Gastroesophageal sphincter (tissue), 4 donors: ENCODE results near the gene FAHD1. TPM values are rescaled to one million over a fixed set of nuclear protein-coding genes. Genes with fewer than 3 reads are reported as not detected.

Experiments used
- ATAC-seq: fragments of 150-250 bp; one replicate; pipeline ENCODE4 v1.9.1; 2016; ENCODE audit warnings: mild to moderate bottlenecking, moderate library complexity
- H3K27ac ChIP-seq, 4 donors: fragments of 200-600 bp; sonication (generic) in 3 of 4; 1 replicate in 3 of 4; 2 replicates in 1 of 4; pipeline ENCODE4 v1.5.1; 2016 to 2019
- H3K27me3 ChIP-seq: fragments of 200-600 bp; sonication (generic); one replicate; pipeline ENCODE4 v1.5.1; 2019
- H3K36me3 ChIP-seq, 2 donors: fragments of 200-600 bp; sonication (generic); one replicate each; pipeline ENCODE4 v1.5.1; 2019; ENCODE audit warnings: control low read depth in 1 of 2
- H3K4me1 ChIP-seq, 3 donors: fragments of 200-600 bp; sonication (generic); 1 replicate in 2 of 3; 2 replicates in 1 of 3; pipeline ENCODE4 v1.5.1; 2016 to 2019; ENCODE audit warnings: control low read depth in 2 of 3
- H3K4me3 ChIP-seq, 2 donors: fragments of 200-600 bp; sonication (generic); one replicate each; pipeline ENCODE4 v1.5.1; 2019; ENCODE audit warnings: mild to moderate bottlenecking in 1 of 2, moderate library complexity in 1 of 2
- H3K9me3 ChIP-seq, 3 donors: fragments of 200-600 bp; sonication (generic); one replicate each; pipeline ENCODE4 v1.5.1; 2017 to 2019; ENCODE audit warnings: control low read depth in 2 of 3
- CTCF ChIP-seq, 4 experiments: fragments of 200-600 bp in 2 of 4; fragments of 450-650 bp in 2 of 4; sonication (generic) in 1 of 4; IDR thresholded peaks; one replicate each; pipeline ENCODE4 v1.5.1; 2017 to 2019; ENCODE audit warnings: antibody characterized with exemption in 4 of 4, mild to moderate bottlenecking in 2 of 4, moderate library complexity in 2 of 4
- EP300 ChIP-seq: sonication (generic); formaldehyde crosslinking; IDR thresholded peaks from one replicate; pipeline ENCODE4 v1.6.1; 2017; ENCODE audit warnings: antibody characterized with exemption, mild to moderate bottlenecking
- POLR2A ChIP-seq, 2 donors: fragments of 450-650 bp; IDR thresholded peaks; one replicate each; pipeline ENCODE4 v1.6.1; 2017; ENCODE audit warnings: antibody characterized with exemption in 2 of 2, mild to moderate bottlenecking in 2 of 2, moderate library complexity in 1 of 2
- POLR2AphosphoS5 ChIP-seq: sonication (generic); formaldehyde crosslinking; IDR thresholded peaks from one replicate; pipeline ENCODE4 v1.6.1; 2017; ENCODE audit warnings: antibody characterized with exemption
- WGBS, 2 donors: methylation state at CpG; one replicate each; pipeline ENCODE4 v1.1.5; 2018; ENCODE audit warnings: low coverage in 1 of 2; 5-methylcytosine and 5-hydroxymethylcytosine counted together
- total RNA-seq, 4 donors: library from RNA; depleted of rRNA; stranded (reverse); fragments of >200 nt; gene quantifications; one replicate each; pipeline ENCODE4 v1.1.0, GENCODE V29; 2016

The FAHD1 gene
- total RNA-seq, 4 donors from 2014 or later, result 22.9 to 44.0 (median 30.2) TPM

- Histone ChIP-seq H3K9me3 (no peaks in the 10 kb centered on the region), H3K4me1 (peaks cover 0 to 15% (median 0%) of the 10 kb centered on the region in 3 donors), H3K27me3 (no peaks in the 10 kb centered on the region), H3K4me3 (no peak overlapping the region), H3K27ac (no peak overlapping the region), H3K36me3 (peaks cover 0 to 97% of the 10 kb centered on the region in 2 donors)
- TF ChIP-seq CTCF (IDR thresholded peaks at IDR 0.05) (no peak), POLR2A (IDR thresholded peaks at IDR 0.05) (no peak), EP300 (no peak), POLR2AphosphoS5 (no peak)
- WGBS, 2 donors, result 90% methylated on average over 6 of the region's 17 CpGs; no CpG with 5 or more reads in 1 of the 2 donors
- peak; percentile 15 for ATAC-seq
Observed at GRCh38 chr16:1817716-1818115, 9.3 kb upstream of the FAHD1 start.

GRCh38 chr16:1818204-1818872 is 8.7 kb upstream of the FAHD1 start:
- 80 to 97% methylated on average over 3 to 5 of the region's 27 CpGs for WGBS, 2 donors
- Histone ChIP-seq H3K4me3 (no peak overlapping the region), H3K4me1 (peaks cover 0 to 15% (median 0%) of the 10 kb centered on the region in 3 donors), H3K36me3 (peaks cover 0 to 97% of the 10 kb centered on the region in 2 donors), H3K27me3 (no peaks in the 10 kb centered on the region), H3K9me3 (no peaks in the 10 kb centered on the region), H3K27ac (no peak overlapping the region)
- no peak for ATAC-seq
- TF ChIP-seq POLR2AphosphoS5 (no peak), CTCF (IDR thresholded peaks at IDR 0.05) (no peak), POLR2A (IDR thresholded peaks at IDR 0.05) (no peak), EP300 (no peak)

DNA sequence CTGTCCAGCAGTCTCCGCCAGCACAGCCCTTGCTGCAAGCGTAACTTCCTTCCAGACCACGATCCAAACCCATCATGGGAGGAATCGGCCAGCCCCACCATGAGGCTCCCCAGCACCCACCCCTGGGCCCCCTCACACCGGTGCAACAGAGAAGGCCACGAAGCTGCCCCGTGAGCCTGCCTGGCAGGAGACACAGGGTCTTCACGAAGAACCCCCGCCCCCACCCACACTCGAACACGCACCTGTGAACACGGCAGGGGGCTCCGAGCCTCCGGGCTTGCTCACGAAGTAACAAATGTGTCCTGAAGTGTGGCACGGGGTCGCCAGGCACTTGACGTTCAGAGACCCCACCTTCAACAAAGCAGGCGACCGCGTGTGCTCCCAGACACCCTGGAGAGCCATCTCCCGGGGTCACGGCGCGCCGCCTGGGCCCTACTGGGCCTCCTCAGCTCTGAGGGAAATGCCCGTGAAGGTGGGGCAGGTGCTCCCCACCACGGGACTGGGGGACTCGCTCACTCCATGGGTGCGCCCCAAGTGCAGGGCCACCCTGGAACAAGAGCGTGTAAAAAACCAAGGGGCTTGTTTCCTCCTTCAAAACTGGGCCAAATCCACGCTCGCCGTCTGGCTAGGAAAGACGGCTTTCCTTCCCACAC is 8.0 kb upstream of the FAHD1 start:
- H3K4me1 ChIP-seq, result peaks cover 0 to 21% (median 0%) of the 10 kb centered on the region in 3 donors
- peaks cover 0 to 91% of the 10 kb centered on the region in 2 donors for H3K36me3 ChIP-seq
- WGBS, 2 donors, result 89 to 93% methylated on average over 6 to 11 of the region's 35 CpGs
- H3K9me3 ChIP-seq, result no peaks in the 10 kb centered on the region
- no peak overlapping the region for H3K27ac ChIP-seq
- TF ChIP-seq CTCF (IDR thresholded peaks at IDR 0.05), result no peak
- TF ChIP-seq POLR2A (IDR thresholded peaks at IDR 0.05), result no peak
- TF ChIP-seq POLR2AphosphoS5, result no peak
- TF ChIP-seq EP300, result no peak
- ATAC-seq, result no peak
- H3K27me3 ChIP-seq, result no peaks in the 10 kb centered on the region
- no peak overlapping the region for H3K4me3 ChIP-seq

- 90% methylated on average over 2 of the region's 15 CpGs; no CpG with 5 or more reads in 1 of the 2 donors for WGBS, 2 donors
- TF ChIP-seq EP300, result no peak
- no peak for ATAC-seq
- no peak overlapping the region for H3K27ac ChIP-seq
- no peak overlapping the region for H3K4me3 ChIP-seq
- peaks cover 0 to 84% of the 10 kb centered on the region in 2 donors for H3K36me3 ChIP-seq
- no peaks in the 10 kb centered on the region for H3K27me3 ChIP-seq
- peaks cover 0 to 27% (median under 1%) of the 10 kb centered on the region in 3 donors for H3K4me1 ChIP-seq
- H3K9me3 ChIP-seq, result no peaks in the 10 kb centered on the region
Observed at GRCh38 chr16:1819611-1820010, 7.4 kb upstream of the FAHD1 start.

DNA sequence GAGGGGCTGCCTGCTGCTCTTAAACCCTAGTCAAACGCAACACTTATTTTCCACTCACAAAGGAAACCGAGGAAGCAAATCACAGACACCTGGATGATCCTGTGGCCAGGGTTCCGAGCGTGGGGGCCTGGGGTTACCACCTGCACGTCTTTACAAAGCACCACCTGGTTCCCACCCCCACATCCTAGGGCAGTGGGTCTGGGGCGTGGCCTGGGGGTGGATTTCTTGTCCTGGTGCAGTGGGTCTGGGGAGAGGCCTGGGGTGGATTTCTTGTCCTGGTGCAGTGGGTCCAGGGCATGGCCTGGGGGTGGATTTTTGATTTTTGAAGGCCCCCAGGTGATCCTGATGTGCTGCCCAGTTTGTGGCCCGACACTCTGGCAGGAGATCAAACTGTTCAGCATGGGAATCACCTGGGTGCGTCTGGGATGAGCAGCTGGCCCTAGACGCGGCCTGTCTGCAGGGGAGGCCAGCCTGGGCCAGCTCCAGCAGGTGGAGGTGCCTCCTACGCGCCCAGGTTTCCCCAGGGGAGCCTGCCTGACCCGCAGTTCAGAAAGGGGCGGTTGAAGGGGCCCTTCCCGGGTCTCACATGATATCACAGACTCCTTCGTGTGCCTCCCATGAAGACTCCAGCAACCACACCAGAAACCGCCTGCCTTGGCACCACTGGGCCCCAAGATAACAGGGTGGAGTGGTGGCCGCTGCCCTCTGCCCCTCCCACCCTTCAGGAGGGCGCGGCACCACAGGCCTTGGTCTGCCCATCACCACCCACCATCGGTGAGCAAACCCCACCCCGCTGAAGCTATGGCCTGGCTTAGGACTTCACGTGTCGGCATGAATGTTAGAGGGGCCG is 6.7 kb upstream of the FAHD1 start:
- H3K27ac ChIP-seq, result no peak overlapping the region
- TF ChIP-seq EP300 (no peak), POLR2AphosphoS5 (no peak), CTCF (IDR thresholded peaks at IDR 0.05) (no peak), POLR2A (IDR thresholded peaks at IDR 0.05) (no peak)
- peaks cover 0 to 34% (median 8%) of the 10 kb centered on the region in 3 donors for H3K4me1 ChIP-seq
- no peaks in the 10 kb centered on the region for H3K9me3 ChIP-seq
- ATAC-seq, result no peak
- no CpG with 5 or more reads among the region's 25 CpGs for WGBS, 2 donors
- H3K27me3 ChIP-seq, result no peaks in the 10 kb centered on the region
- H3K4me3 ChIP-seq, result no peak overlapping the region
- H3K36me3 ChIP-seq, result peaks cover 0 to 77% of the 10 kb centered on the region in 2 donors
